GM12874 (cell line): Measurements from ENCODE around the gene NCSTN.

ENCODE experiments used
- TF ChIP-seq, protein P1 (sequence below): IDR thresholded peaks from 2 replicates; pipeline ENCODE4 v1.5.1; 2011; ENCODE audit warnings: low read depth, mild to moderate bottlenecking, control low read depth, low read length, moderate library complexity; ENCODE audit not compliant: insufficient read depth

NCSTN gene

DNA sequence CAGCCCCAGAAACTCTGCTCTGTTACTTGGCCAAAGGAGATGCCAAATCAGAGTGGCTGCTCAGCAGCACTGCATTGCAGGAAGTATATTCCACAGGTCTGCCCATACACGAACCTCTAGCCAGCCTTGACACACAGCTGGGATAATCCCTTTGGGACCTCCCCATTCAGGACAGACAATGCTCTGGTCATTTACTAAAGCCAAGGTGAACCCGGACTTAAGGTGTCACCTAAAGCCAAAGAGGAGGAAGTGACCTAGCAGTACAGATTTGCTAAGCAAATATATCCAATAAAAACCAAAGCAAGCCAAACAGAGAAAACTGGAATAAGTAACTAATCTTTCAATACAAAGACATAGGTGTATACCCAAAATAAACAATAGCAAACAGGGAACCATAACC is 27.8 kb upstream of the NCSTN start:
- TF ChIP-seq, protein P1, sequence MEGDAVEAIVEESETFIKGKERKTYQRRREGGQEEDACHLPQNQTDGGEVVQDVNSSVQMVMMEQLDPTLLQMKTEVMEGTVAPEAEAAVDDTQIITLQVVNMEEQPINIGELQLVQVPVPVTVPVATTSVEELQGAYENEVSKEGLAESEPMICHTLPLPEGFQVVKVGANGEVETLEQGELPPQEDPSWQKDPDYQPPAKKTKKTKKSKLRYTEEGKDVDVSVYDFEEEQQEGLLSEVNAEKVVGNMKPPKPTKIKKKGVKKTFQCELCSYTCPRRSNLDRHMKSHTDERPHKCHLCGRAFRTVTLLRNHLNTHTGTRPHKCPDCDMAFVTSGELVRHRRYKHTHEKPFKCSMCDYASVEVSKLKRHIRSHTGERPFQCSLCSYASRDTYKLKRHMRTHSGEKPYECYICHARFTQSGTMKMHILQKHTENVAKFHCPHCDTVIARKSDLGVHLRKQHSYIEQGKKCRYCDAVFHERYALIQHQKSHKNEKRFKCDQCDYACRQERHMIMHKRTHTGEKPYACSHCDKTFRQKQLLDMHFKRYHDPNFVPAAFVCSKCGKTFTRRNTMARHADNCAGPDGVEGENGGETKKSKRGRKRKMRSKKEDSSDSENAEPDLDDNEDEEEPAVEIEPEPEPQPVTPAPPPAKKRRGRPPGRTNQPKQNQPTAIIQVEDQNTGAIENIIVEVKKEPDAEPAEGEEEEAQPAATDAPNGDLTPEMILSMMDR: no peak

DNA sequence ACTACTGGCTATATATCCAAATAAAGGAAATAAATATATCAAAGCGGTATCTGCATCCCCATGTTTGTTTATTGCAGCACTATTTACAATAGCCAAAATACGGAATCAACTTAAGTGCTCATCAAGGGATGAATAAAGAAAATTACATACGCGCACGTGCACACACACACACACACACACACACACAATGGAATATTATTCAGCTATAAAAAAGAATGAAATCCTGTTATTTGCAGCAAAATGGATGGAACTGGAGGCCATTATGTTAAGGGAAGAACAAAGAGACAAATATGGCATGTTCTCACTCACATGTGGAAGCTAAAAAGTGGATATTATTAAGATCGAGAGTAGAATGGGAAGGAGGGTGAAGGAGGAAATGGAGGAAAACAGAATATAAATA is 20.4 kb upstream of the NCSTN start:
- TF ChIP-seq, protein P1: no peak

DNA sequence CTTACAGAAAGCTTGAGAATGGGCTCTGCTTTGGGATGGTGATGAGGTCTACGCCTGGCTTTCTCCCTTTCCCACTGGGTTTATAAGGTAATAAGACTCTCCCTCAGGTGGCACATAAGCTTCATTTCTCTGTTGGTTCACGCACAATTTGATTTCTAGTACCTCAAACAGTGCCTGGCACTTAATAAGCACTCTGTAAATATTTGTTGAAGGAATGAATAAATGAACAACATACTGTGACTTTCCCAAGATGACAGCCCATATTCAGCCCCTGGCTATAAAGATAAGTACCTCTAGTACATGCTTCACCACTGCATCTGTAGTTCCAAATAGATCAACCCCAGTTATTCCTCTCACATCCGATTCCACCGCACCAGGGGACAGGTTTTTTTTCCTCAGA is 17.9 kb upstream of the NCSTN start:
- TF ChIP-seq, protein P1: no peak

DNA sequence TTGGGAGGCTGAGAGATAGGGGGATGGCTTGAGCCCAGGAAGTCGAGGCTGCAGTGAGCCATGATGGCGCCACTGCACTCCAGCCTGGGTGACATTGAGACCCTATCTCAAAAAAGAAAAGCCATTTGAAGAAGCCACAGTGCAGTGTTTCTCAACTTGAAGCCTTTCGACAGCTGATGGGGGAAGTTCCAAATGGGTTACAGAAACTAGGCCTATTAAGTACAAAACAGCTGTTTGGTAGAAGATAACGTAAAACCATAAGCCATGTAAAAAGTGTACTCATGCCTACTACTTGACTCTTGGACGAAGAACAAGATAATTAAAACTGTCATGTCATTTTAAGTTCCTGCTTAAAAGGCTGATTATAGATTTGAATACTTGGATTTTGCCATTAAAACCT is 16.8 kb upstream of the NCSTN start:
- TF ChIP-seq, protein P1: no peak

DNA sequence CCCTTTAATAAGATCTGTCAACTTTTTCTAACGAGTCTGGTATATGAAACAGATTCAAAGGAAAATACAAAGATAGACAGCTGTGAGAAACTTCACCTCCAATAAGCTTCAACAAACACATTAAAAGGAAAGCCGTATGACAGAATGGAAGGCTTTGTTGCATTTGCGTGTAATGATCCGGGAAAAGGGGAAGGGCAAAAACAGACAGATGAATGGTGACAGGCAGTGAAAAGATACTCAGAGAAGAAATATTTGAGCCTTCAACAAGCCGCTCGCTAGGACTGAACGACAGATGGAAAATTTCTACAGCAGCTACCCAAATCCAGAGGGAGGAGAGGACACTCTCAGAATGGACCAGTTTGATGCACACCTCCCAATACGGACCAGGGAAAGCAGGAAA is 15.0 kb upstream of the NCSTN start:
- TF ChIP-seq, protein P1: no peak

DNA sequence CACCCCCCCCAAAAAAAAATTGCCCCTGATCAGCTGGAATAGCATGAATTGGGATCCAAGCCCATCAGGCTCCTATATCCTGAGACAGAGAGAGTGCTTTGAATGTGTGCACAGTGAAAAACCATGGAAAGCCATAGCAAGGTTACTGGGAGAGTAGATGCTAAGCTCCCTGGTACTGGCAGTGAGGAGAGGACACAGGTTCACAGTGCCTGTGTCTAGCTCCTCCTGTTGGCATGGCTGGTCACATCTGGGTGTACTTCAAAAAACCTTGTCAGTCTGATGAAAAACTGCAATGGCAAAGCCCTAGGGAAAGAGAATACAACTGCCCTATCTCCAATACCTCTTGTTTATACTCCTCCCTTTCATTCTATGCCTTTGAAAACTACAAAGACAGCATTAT is 13.1 kb upstream of the NCSTN start:
- TF ChIP-seq, protein P1: no peak

DNA sequence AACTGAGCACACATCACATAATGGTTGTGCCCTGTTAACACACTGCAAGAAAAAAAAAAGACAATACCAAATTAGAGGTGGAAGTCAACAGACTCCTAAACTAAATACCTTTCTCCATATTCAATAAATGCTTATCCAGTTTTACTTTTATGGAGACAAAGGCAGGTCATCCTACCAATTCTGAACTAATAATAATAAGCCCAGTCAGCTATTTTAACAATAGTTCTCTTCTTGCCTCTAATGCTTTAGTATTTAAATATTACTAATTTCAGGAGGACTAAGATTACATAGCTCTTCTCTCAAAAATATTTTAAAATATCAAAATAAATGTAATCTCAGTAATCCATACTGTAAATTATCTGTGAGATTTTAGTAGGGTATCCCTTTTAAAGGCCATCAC is 10.7 kb upstream of the NCSTN start:
- TF ChIP-seq, protein P1: no peak

DNA sequence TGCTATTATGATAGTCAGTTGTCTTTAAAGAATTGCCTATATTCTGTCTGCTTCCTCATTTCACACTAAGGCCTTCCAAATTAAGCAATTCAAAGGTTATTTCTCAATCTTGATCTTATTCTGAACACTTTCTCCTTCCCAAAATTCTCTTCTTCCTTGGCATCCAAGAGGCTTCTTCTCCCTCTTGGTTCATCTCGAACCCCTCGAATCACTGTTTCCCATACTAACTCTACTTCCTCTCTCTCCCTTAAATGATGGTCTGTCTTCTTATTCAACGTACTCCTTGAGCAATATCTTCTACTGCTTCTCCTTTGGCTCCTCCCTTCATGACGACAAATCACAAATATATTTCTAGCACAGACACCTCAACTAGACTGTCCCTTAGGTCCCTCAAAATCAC is 4.6 kb upstream of the NCSTN start:
- TF ChIP-seq, protein P1: no peak
